Panc1 (cell line): ENCODE results near the gene COQ8A. TPM values are rescaled to one million over a fixed set of nuclear protein-coding genes. Genes with fewer than 3 reads are reported as not detected.

Experiments used
- ATAC-seq: fragments of 200-7000 bp; cut with Tn5 transposase; 2 replicates; pipeline ENCODE4 v1.9.1; 2020; ENCODE audit warnings: mild to moderate bottlenecking, moderate library complexity
- BruUV-seq: library from RNA; stranded (reverse); fragments of 400-500 nt; replicated peaks from 2 replicates; lab custom pipeline; 2021; lab: Mats Ljungman, UMichigan
- CTCF ChIA-PET: fragments of 300-600 bp; sonication (Branson Sonifier 250); formaldehyde crosslinking; loops from one replicate; lab custom pipeline; 2022; ENCODE audit warnings: antibody characterized with exemption; lab: Charles Lee
- POLR2A ChIA-PET: fragments of 300-600 bp; sonication (Branson Sonifier 250); formaldehyde crosslinking; loops from one replicate; lab custom pipeline; 2022; ENCODE audit warnings: antibody characterized with exemption; lab: Charles Lee
- DNase-seq: peaks from one replicate; pipeline ENCODE4 v3.0.0-alpha.2; 2010; ENCODE audit warnings: low read depth, low spot score
- H3K27ac ChIP-seq: 2 replicates; pipeline ENCODE4 v1.5.1; 2011; ENCODE audit warnings: mild to moderate bottlenecking, low read length, inconsistent platforms
- H3K27me3 ChIP-seq: fragments of 200-500 bp; sonication (Bioruptor generic); 2 replicates; pipeline ENCODE4 v1.6.0; 2014; ENCODE audit warnings: low read length, inconsistent platforms; ENCODE audit not compliant: control insufficient read depth, insufficient read depth
- H3K36me3 ChIP-seq: fragments of 200-500 bp; sonication (Bioruptor generic); 2 replicates; pipeline ENCODE4 v1.5.1; 2014; ENCODE audit warnings: inconsistent platforms, mild to moderate bottlenecking, low read length, moderate library complexity; ENCODE audit not compliant: control insufficient read depth, insufficient read depth
- H3K4me1 ChIP-seq: 2 replicates; pipeline ENCODE4 v1.5.1; 2011; ENCODE audit warnings: inconsistent platforms, mild to moderate bottlenecking, low read length, moderate library complexity; ENCODE audit not compliant: control insufficient read depth, insufficient read depth
- H3K4me3 ChIP-seq, 2 experiments: 2 replicates each; pipeline ENCODE4 v1.5.1; 2011 to 2012; ENCODE audit warnings: low read depth in 2 of 2, low read length in 2 of 2, mild to moderate bottlenecking in 2 of 2, inconsistent platforms in 1 of 2, moderate library complexity in 1 of 2
- H3K9me3 ChIP-seq: fragments of 200-500 bp; sonication (Bioruptor generic); 2 replicates; pipeline ENCODE4 v1.5.1; 2014; ENCODE audit warnings: low read depth, mild to moderate bottlenecking, inconsistent platforms, low read length, moderate library complexity; ENCODE audit not compliant: control insufficient read depth, insufficient read depth
- CTCF ChIP-seq: fragments of 450-650 bp; IDR thresholded peaks from 2 replicates; pipeline ENCODE4 v1.5.1; 2017; ENCODE audit warnings: mild to moderate bottlenecking
- POLR2AphosphoS5 ChIP-seq: IDR thresholded peaks from 2 replicates; pipeline ENCODE4 v1.6.1; 2012; ENCODE audit warnings: mild to moderate bottlenecking, low read depth, low read length, moderate library complexity
- REST ChIP-seq, 2 experiments: IDR thresholded peaks; 2 replicates each; pipeline ENCODE4 v1.6.1; 2011 to 2012; ENCODE audit warnings: low read depth in 2 of 2, control low read depth in 1 of 2, low read length in 1 of 2, mild to moderate bottlenecking in 1 of 2, moderate library complexity in 1 of 2; ENCODE audit not compliant: insufficient read depth in 1 of 2
- SIN3A ChIP-seq: IDR thresholded peaks from 2 replicates; pipeline ENCODE4 v1.6.1; 2012; ENCODE audit warnings: low read depth, mild to moderate bottlenecking, low read length, moderate library complexity, borderline replicate concordance; ENCODE audit not compliant: insufficient read depth
- TCF7L2 ChIP-seq: IDR thresholded peaks from 2 replicates; pipeline ENCODE4 v1.6.1; 2011; ENCODE audit warnings: mild to moderate bottlenecking, low read depth, low read length, inconsistent platforms
- in situ Hi-C: cut with HindIII; loops from 2 replicates; pipeline ENCODE4 v1.10.0; 2016; ENCODE audit warnings: low sequenced_read_pairs, low pct_unique_long_range_greater_than_20kb
- intact Hi-C: fragments of 100-400 bp; cut with micrococcal nuclease; formaldehyde crosslinking; loops from one replicate; pipeline ENCODE4 v1.10.0; 2022; ENCODE audit not compliant: unreplicated experiment
- total RNA-seq: library from RNA; stranded (reverse); gene quantifications from one replicate; pipeline ENCODE4 v1.2.1, GENCODE V29; 2021; ENCODE audit not compliant: unreplicated experiment

Gene COQ8A
- total RNA-seq, 1 experiment from 2014 or later: 15.1 TPM

GRCh38 chr1:226898246-226898645, 41.8 kb upstream of the COQ8A start:
- in situ Hi-C loops: no loop called here
- POLR2A ChIA-PET: no interaction called here
- ATAC-seq (no peak), DNase-seq (no peak)
- Histone ChIP-seq H3K27ac (no peak overlapping the region), H3K4me3 (no peak overlapping the region), H3K27me3 (no peaks in the 10 kb centered on the region), H3K36me3 (no peaks in the 10 kb centered on the region), H3K4me1 (no peaks in the 10 kb centered on the region), H3K9me3 (no peaks in the 10 kb centered on the region)
- no peak for TF ChIP-seq SIN3A
- no peak for TF ChIP-seq REST (IDR thresholded peaks at IDR 0.05; ENCODE audit: insufficient read depth in 1 of 2, low read depth in 2 of 2, low read length in 1 of 2)
- TF ChIP-seq TCF7L2: no peak
- TF ChIP-seq POLR2AphosphoS5: no peak
- no peak for TF ChIP-seq CTCF
- intact Hi-C loops: no loop called here
- CTCF ChIA-PET: no interaction called here
- BruUV-seq: no TSS peak

- H3K4me1 ChIP-seq: no peaks in the 10 kb centered on the region
- in situ Hi-C loops (no loop called here), intact Hi-C loops (no loop called here)
- no peaks in the 10 kb centered on the region for H3K27me3 ChIP-seq
- ATAC-seq: no peak
- H3K4me3 ChIP-seq: no peak overlapping the region
- DNase-seq: no peak
- TF ChIP-seq TCF7L2: no peak
- no peak for TF ChIP-seq REST (IDR thresholded peaks at IDR 0.05; ENCODE audit: insufficient read depth in 1 of 2, low read depth in 2 of 2, low read length in 1 of 2)
- no peak for TF ChIP-seq POLR2AphosphoS5
- TF ChIP-seq SIN3A: no peak
- TF ChIP-seq CTCF: no peak
- BruUV-seq: no TSS peak
- ChIA-PET POLR2A (interaction anchor here (0.7 kb wide), 1 partner anchor 11 kb away, joined by 11 read pairs; no protein-coding TSS in a partner anchor), CTCF (no interaction called here)
- no peak overlapping the region for H3K27ac ChIP-seq
- H3K36me3 ChIP-seq: no peaks in the 10 kb centered on the region
- H3K9me3 ChIP-seq: no peaks in the 10 kb centered on the region
These were observed 38.7 kb upstream of the COQ8A start for GRCh38 chr1:226901421-226901820.
